ENCODE results near the gene PTPA. TPM values are rescaled to one million over a fixed set of nuclear protein-coding genes. Genes with fewer than 3 reads are reported as not detected.
"Not testable (repeated sequence)": the region's sequence is repeated elsewhere in the genome, so short reads cannot be mapped to it uniquely, and the experiment has no call there.

The PTPA gene
- total RNA-seq, 1 donor from 2014 or later: 194 TPM

- intact Hi-C loops (cut with DNase I): no loop called here
- DNase-seq (ENCODE audit: missing footprints) (no peak), ATAC-seq (no peak)
Measured at GRCh38 chr9:129105857-129106694, 5.1 kb upstream of the PTPA start.

GRCh38 chr9:129107651-129108050, 3.6 kb upstream of the PTPA start:
- no peak for ATAC-seq
- intact Hi-C loops (cut with DNase I): no loop called here
- DNase-seq (ENCODE audit: missing footprints): no peak

GRCh38 chr9:129108083-129108804, 3.0 kb upstream of the PTPA start:
- intact Hi-C loops (cut with DNase I): no loop called here
- ATAC-seq (no peak), DNase-seq (ENCODE audit: missing footprints) (peak; percentile 65)

- ATAC-seq: no peak
- intact Hi-C loops (cut with DNase I): no loop called here
- DNase-seq (ENCODE audit: missing footprints): no peak
Measured at GRCh38 chr9:129108805-129109536, 2.2 kb upstream of the PTPA start.

- DNase-seq (ENCODE audit: missing footprints) (no peak), ATAC-seq (no peak)
- intact Hi-C loops (cut with DNase I): no loop called here
Measured at GRCh38 chr9:129109537-129109903, 1.7 kb upstream of the PTPA start.

GRCh38 chr9:129109952-129110739, 1.1 kb upstream of the PTPA start:
- DNase-seq (ENCODE audit: missing footprints) (peak; percentile 89), ATAC-seq (no peak)
- intact Hi-C loops (cut with DNase I): no loop called here

GRCh38 chr9:129111528-129112151, 425 bp downstream of the PTPA start:
- intact Hi-C loops (cut with DNase I): no loop called here
- ATAC-seq (peak; percentile 6), DNase-seq (ENCODE audit: missing footprints) (peak; percentile 71)

GRCh38 chr9:129112526-129112925, 1.3 kb downstream of the PTPA start:
- ATAC-seq; intact Hi-C loops (cut with DNase I): not testable (repeated sequence)
- DNase-seq (ENCODE audit: missing footprints): peak; percentile 52

- intact Hi-C loops (cut with DNase I): no loop called here
- DNase-seq (ENCODE audit: missing footprints) (peak; percentile 62), ATAC-seq (no peak)
Measured at GRCh38 chr9:129113645-129114304, 2.6 kb downstream of the PTPA start.

GRCh38 chr9:129118799-129119198, 7.6 kb downstream of the PTPA start:
- DNase-seq (ENCODE audit: missing footprints) (peak; percentile 11), ATAC-seq (no peak)
- intact Hi-C loops (cut with DNase I): no loop called here

- intact Hi-C loops (cut with DNase I): no loop called here
- no peak for ATAC-seq
- DNase-seq (ENCODE audit: missing footprints): no peak
Measured at GRCh38 chr9:129121483-129121882, 10.3 kb downstream of the PTPA start.

GRCh38 chr9:129122133-129122532, 10.9 kb downstream of the PTPA start:
- intact Hi-C loops (cut with DNase I): no loop called here
- no peak for ATAC-seq

GRCh38 chr9:129122976-129123375, 11.8 kb downstream of the PTPA start:
- ATAC-seq: not testable (repeated sequence)

More at GRCh38 chr9:129122133-129122532, 10.9 kb downstream of the PTPA start:
- DNase-seq (ENCODE audit: missing footprints): peak; percentile 8

GRCh38 chr9:129124506-129125069, 13.4 kb downstream of the PTPA start:
- intact Hi-C loops (cut with DNase I): no loop called here
- DNase-seq (ENCODE audit: missing footprints): peak; percentile 34
- ATAC-seq: no peak

More at GRCh38 chr9:129122976-129123375, 11.8 kb downstream of the PTPA start:
- intact Hi-C loops (cut with DNase I): not testable (repeated sequence)
- peak; percentile 13 for DNase-seq (ENCODE audit: missing footprints)

- DNase-seq (ENCODE audit: missing footprints) (peak; percentile 7), ATAC-seq (no peak)
- intact Hi-C loops (cut with DNase I): no loop called here
Measured at GRCh38 chr9:129125478-129125877, 14.3 kb downstream of the PTPA start.

GRCh38 chr9:129126749-129127618, 15.8 kb downstream of the PTPA start:
- ATAC-seq: no peak
- intact Hi-C loops (cut with DNase I): no loop called here

More at GRCh38 chr9:129126749-129127618, 15.8 kb downstream of the PTPA start:
- peak; percentile 37 for DNase-seq (ENCODE audit: missing footprints)
